NOMO-1 treated with dmso at 0.1 percent for 144 hours (cell line): ENCODE measurements around the gene LRRC2.
"Not testable (repeated sequence)": the region's sequence is repeated elsewhere in the genome, so short reads cannot be mapped to it uniquely, and the experiment has no call there.

Experiments used
- DNase-seq: peaks from one replicate; lab custom pipeline; 2025; ENCODE audit not compliant: unreplicated experiment; lab: John Stamatoyannopoulos, UW

The LRRC2 gene

DNA sequence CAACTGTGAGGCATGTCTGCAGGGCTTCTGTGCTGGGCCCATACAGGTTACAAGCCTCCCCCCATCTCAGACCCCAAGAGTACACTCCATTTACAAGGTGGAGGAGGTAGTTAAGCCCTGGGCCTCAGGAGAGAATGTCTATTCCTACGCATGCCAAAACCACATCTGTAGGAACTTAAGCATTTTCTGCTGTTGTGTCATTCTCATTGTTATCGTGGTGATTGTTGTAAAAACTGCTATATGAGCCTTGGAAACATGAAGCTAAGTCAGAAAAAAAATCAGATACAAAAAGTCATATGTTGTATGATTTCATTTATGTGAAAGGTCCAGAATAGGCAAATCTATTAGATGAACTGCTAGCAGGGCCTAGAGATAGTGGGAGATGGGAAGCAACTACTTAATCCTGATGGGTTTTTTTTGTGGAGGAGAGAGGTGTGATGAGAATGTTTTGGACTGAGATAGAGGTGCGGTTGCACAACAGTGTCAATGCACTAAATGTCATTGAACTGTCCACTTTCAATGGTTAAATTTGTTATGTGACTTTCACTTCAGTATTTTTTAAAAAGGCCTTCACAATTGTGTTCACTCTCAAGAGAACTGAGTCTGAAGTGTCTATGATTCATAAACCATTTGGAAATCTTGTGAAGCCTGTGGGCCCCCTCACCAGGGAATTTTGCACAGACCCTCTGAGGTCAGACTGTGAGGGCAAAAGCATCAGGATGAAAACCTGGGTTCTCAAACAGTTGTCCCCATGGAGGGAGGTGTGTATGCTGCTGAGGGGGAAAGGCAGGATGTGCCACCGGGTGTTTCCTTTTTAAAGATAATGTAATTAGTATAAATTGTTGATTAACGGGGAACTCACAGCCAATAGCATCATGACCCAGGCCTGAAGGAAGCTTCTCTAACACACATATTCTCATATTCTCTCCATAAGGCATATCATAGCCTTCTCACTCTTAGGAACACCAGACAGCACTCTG is 65.2 kb downstream of the LRRC2 start:
- no peak for DNase-seq

- DNase-seq = no peak
These were observed 67.1 kb downstream of the LRRC2 start for GRCh38 chr3:46498916-46499519.

GRCh38 chr3:46497556-46498265 is 68.4 kb downstream of the LRRC2 start, which contains the start of gene RTP3:
Gene RTP3 (plus strand): TSS chr3:46497976. CDS start chr3:46498063, 87 bp downstream.
- DNase-seq = no peak

DNA sequence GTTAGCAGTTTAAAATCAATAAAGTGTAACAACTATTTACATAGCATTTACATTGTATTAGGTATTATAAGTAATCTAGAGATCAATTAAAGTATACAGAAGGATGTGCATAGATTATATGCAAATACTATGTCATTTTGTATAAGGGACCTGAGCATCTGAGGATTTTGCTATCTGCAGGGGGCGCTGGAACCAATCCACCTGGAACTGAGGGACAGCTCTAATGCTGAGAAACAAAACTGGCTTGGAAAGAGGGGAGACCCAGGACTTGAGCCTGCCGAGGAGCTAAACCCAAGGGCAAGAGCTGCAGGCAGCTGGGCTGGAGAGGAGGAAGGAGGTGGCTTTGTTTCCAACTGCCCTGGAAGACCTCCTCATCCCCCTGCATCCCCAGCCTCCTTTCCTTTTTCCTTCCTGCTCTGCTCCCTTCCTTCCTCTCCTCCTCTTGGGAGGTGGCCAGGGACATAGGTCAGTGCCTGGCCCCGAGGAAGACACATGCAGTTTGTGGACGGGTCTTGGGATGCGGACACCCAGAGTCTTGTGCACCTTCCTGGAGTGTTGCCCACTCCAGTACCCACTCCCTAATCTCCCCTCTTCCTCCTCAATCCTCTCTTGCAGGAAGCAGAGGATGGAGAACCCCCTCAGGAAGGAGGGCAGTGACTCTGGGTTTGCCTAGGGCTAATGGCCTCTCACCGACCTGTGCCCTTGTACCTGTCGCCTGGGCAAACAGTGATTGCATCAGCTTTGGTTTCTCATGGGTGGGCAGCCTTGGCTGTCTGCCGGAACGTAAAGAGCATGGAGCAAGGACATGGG is 69.2 kb downstream of the LRRC2 start:
- DNase-seq = no peak

- DNase-seq = no peak
These were observed 70.1 kb downstream of the LRRC2 start for GRCh38 chr3:46495901-46496456.

- DNase-seq = not testable (repeated sequence)
These were observed 71.6 kb downstream of the LRRC2 start for GRCh38 chr3:46494491-46494890.

GRCh38 chr3:46492890-46493547 is 73.1 kb downstream of the LRRC2 start:
- DNase-seq = no peak

DNA sequence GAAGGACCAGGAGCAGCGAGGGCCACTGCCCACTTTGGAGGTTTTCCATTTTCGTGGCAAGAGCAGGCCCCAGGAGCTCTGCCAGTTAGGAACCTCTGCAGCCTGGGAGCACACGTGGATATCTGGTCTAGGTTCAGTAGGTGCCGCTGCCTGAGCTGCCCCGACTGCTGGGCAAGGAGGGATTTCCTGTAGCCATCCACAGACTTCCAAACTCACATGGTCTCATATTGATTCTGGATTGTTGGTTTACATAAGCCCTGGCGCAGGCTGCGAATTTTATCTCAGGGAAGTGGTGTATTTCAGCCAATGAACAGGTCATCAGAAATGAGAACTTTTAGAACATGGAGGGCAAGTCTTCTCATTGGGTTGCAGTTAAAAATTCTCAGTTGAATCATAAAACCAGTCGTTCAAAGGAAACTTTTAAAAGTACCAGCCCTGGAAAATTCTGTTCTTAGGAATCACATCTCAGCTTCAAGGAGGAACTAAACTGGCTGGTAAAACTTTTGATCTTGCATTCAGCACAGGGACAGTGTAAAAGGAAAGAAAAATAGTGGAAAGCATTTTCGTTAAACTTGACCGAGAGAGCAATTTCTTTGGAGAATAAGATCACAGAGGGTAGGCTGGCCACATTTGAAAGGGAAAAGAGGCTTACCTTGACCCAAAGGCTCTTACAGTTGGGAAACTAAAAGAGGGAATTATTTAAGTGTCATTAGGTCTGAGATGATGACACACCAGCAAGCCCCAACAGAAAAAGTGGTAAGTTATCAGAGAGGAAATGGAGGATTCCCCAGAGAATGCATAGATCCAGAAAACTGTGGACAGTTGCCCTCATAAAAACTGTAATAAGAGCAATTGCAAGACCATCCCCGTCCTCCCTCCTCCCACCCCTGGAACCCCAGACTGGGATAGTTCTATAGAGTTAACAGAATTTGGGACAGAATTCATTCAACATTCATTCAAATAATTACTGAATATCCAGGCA is 74.7 kb downstream of the LRRC2 start:
- no peak for DNase-seq

- DNase-seq = no peak
These were observed 75.6 kb downstream of the LRRC2 start for GRCh38 chr3:46490338-46491084.

GRCh38 chr3:46489875-46490274 is 76.2 kb downstream of the LRRC2 start:
- DNase-seq = no peak

- no peak for DNase-seq
These were observed 76.7 kb downstream of the LRRC2 start for GRCh38 chr3:46489381-46489780.

DNA sequence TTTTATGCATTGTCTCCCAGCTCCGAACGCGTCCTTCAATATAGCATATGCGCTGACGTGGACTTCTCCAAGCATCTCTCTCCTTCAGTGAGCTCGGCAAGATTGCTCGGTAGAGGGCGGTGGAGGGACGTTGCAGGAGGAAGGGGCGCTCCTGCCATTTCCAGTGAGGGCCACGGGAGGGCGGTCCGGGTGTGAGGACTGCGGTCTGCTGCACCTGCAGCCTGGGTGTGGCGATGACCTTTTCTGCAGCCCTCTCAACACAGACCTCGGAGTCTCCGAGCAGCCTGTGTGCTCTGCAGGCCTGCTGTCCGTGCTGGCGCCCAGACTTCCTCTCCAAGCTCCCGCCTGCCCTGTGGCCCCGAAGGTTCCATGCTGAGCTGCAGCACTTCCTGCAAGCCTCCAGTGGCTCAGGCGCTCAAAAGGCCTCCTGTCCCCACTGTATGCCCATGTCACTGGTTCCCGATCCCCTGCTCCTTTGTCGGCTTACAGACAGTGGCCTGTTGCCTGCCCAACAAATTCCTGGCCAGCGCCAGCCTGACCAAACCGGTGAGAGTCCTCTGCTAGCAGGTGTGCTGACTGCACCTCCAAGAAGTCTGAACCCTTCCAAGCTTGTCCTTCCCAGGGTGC is 77.3 kb downstream of the LRRC2 start:
- peak; percentile 93 for DNase-seq

- DNase-seq = no peak
These were observed 80.3 kb downstream of the LRRC2 start for GRCh38 chr3:46485779-46486175.

GRCh38 chr3:46484911-46485778 is 81.0 kb downstream of the LRRC2 start:
- DNase-seq = no peak

- no peak for DNase-seq
These were observed 81.7 kb downstream of the LRRC2 start for GRCh38 chr3:46484388-46484787.

DNA sequence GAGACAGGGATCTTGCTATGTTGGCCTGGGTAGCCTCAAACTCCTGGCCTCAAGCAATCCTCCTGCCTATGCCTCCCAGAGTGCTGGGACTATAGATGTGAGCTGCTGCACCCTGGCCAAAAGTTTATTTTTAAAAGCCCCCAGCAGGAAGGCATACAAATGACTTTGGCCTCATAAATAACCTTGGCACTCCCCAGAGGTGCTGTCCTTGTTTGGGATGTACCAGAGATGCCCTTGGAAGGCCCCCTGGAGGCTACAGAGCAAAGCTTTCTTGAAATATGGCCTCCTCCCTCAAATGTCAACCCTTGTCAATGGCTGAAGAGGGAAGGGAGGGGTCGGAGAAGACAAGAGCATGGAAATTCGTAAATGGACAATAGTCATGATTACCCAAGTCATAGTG is 82.3 kb downstream of the LRRC2 start:
- DNase-seq = no peak
